Spleen (tissue), 7 donors: Measurements from ENCODE around the gene PTPRT.

Experiments used
- CTCF ChIP-seq, 11 experiments: fragments of 200-600 bp in 7 of 11; fragments of 450-650 bp in 4 of 11; sonication (generic) in 4 of 11; IDR thresholded peaks in 8 of 11; conservative IDR thresholded peaks in 3 of 11; 1 replicate in 7 of 11; 2 replicates in 4 of 11; pipeline versions ENCODE4 v1.4.0 to v1.8.0; 2016 to 2021; ENCODE audit warnings: antibody characterized with exemption in 11 of 11, inconsistent platforms in 4 of 11, mild to moderate bottlenecking in 1 of 11
- POLR2A ChIP-seq, 3 donors: fragments of 450-650 bp; IDR thresholded peaks; one replicate each; pipeline ENCODE4 v1.5.1; 2017; ENCODE audit warnings: antibody characterized with exemption in 3 of 3, mild to moderate bottlenecking in 1 of 3
- donor health status: DM: no; HTN: no; CAD: no; lungs with moderate emphysema.
- donor health status: DM: no; HTN: no; CAD: no.
- donor health status: DM: no; HTN: no; CAD: no.

DNA sequence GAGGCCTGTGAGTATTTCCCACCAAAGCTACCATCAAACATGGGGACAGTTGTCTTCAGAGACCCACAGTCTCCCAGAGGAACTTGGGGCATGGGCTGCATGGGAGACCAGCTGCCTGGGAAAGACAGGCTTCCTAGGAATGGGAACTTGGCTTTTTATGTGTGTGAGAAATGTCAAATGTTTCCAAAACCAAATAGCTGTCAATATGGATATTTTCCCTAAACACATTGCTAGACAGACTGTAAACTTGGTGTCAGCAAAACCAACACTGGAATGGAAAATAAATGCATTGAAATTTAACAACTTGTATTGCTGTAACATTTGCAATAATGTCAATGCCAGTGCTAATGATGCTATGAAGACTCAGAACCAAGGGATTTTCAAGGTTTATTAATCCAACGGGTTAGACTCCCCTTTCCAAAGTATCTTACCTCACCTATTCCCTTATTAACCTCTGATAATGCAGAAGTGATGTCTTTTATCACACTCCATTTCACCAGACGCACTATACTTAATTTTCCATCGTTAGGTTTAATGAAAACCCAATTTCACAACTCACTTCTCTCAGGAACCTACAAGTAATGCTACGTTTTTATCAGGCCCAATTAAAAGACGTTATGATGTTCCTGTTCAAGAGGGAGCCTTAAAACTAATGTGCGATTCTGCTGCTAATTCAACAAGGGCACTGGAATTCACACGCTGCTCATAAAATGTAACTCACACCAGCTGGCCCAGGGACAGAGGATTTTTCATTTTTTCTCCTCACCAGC lies 1025.4 kb downstream of the PTPRT start:
- TF ChIP-seq CTCF (IDR thresholded peaks at IDR 0.05 in 8 of 11, conservative IDR thresholded peaks at IDR 0.05 in 3 of 11), result no peak
- TF ChIP-seq POLR2A (IDR thresholded peaks at IDR 0.05), result no peak
